ENCODE data around the gene GAL3ST2.
"Not testable (repeated sequence)": the region's sequence is repeated elsewhere in the genome, so short reads cannot be mapped to it uniquely, and the experiment has no call there.

The GAL3ST2 gene

DNA sequence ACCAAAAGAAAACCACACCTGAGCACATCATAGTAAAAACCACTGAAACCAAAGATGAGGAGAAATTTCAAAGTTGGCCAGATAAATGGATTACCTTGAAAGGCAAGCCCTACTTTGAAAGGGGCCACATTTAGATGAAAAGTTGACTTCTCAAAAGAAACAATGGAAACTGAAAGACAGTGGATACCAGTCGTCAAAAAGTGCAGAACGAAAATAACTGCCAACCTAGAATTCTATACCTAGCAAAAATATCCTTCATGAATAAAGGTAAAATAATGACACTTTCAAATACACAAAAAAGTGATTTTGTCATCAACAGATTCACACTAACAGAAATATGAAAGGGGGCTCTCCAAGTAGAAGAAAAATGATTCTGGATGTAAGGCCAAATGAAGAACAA, 50.8 kb downstream of the GAL3ST2 start:
- in situ Hi-C loops (cut with MboI; ENCODE audit: low pct_unique_long_range_greater_than_20kb, low sequenced_read_pairs, unreplicated experiment): no loop called here
- no peak for DNase-seq (ENCODE audit: low spot score)
- TF ChIP-seq, protein P1, sequence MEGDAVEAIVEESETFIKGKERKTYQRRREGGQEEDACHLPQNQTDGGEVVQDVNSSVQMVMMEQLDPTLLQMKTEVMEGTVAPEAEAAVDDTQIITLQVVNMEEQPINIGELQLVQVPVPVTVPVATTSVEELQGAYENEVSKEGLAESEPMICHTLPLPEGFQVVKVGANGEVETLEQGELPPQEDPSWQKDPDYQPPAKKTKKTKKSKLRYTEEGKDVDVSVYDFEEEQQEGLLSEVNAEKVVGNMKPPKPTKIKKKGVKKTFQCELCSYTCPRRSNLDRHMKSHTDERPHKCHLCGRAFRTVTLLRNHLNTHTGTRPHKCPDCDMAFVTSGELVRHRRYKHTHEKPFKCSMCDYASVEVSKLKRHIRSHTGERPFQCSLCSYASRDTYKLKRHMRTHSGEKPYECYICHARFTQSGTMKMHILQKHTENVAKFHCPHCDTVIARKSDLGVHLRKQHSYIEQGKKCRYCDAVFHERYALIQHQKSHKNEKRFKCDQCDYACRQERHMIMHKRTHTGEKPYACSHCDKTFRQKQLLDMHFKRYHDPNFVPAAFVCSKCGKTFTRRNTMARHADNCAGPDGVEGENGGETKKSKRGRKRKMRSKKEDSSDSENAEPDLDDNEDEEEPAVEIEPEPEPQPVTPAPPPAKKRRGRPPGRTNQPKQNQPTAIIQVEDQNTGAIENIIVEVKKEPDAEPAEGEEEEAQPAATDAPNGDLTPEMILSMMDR (IDR thresholded peaks at IDR 0.05; ENCODE audit: extremely low read depth, insufficient read depth, missing control alignments): no peak

DNA sequence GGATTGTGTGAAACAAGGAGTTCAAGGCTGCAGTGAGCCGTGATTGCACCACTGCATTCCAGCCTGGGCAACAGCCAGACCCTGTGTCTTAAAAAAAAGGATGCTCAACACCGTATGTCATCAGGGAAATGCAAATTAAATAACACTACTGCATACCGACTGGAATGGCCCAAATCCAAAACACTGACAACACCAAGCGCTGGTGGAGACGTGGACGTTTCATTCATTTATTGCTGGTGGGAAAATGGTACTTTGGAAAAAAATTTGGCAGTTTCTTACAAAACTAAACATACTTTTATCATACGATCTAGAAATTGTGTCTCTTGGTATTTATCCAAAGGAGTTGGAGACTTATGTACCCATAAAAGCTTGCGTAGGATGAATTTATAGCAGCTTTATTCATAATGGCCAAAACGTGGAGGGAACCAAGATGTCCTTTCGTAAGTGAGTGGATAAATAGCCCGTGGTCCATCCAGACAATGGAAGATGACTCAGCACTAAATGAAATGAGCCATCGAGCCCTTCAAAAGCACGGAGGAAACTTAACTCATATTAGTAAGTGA, 56.6 kb downstream of the GAL3ST2 start:
- DNase-seq (ENCODE audit: low spot score): no peak
- in situ Hi-C loops (cut with MboI; ENCODE audit: low pct_unique_long_range_greater_than_20kb, low sequenced_read_pairs, unreplicated experiment): no loop called here

DNA sequence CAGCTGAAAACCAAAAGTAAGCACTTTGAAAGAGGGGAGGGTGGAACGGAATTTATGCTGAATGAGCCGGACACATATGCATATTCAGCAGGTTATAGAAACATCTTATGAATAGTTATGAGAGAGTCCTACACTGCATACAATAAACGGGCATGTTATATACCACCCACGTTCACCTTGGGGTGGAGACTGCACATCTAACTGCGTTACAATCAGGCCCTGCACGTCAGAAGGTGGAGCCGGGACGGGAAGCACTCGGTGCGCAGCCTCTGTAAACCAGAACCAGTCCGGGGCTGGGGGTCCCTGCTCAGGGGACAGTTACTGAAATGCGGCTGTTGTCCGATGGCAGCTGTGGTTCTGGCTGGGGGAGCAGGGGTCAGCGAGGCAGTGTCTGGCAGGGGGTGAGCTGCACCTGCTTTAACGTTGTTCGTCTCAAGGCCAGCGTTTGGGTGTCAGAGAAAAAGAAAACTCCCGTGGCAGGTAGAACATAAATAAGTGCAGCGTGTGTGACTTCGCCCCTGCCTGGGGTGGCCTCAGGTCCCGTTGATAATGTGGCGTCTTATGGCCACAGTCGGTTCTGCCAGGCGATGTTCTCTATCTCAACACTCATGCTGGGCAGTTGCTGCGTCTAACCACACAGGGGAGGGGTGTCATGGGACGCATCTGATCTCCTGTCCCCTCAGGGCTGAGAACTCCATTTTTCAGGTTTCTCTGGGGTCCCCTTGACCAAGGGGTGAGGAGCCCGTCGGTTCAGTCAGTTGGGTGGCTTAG, 57.3 kb downstream of the GAL3ST2 start:
- in situ Hi-C loops (cut with MboI; ENCODE audit: low pct_unique_long_range_greater_than_20kb, low sequenced_read_pairs, unreplicated experiment); DNase-seq (ENCODE audit: low spot score): not testable (repeated sequence)

More for the DNA sequence above, 56.6 kb downstream of the GAL3ST2 start:
- TF ChIP-seq, protein P1 (IDR thresholded peaks at IDR 0.05; ENCODE audit: extremely low read depth, insufficient read depth, missing control alignments): no peak

DNA sequence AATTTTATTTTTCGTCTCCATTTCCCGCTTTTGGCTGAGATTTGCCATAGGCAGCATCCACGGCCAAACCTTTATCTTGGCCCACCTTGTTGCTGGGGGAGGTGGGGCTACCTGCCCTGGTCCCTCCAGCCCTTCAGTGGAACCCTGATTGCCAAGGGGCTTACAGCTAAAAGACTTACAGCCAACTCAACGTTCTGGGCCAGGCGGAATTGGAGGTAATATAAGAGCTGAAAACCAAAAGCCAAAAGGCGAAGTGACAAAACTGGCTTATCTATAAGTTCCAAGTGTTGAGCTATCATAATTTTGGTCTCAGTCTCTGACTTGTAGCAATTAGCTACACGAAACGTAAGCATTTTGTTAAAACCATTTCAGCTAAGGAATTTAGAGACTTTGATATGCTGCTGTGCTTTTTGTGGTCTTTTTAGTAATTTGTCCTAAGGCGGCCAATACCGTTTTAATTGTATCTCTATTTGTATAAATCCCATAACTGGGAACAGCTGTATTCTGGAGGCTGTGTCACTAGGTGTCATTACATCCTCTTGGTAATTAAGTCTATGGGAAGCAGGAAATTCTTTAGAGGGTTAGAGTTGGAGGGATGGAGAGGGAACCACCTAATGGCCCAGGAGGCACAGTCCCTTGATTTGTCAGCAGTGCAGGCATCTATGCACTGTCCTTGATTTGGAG, 58.0 kb downstream of the GAL3ST2 start:
- no peak for DNase-seq (ENCODE audit: low spot score)
- TF ChIP-seq, protein P1 (IDR thresholded peaks at IDR 0.05; ENCODE audit: extremely low read depth, insufficient read depth, missing control alignments): no peak
- in situ Hi-C loops (cut with MboI; ENCODE audit: low pct_unique_long_range_greater_than_20kb, low sequenced_read_pairs, unreplicated experiment): no loop called here

DNA sequence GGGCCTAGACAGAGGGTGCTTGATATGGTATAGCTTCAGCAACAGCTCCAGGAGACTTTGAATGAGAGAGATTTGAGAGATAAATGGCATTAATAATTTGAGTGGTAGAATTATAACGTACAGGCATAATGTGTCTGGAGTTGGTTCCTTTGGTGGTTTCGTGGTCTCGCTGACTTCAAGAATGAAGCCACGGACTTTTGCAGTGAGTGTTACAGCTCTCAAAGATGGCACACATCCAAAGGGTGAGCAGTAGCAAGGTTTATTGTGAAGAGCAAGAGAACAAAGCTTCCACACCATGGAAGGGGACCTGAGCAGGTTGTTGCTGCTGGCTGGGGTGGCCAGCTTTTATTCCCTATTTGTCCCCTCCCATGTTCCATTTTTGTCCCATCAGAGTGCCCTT, 59.0 kb downstream of the GAL3ST2 start:
- TF ChIP-seq, protein P1 (IDR thresholded peaks at IDR 0.05; ENCODE audit: extremely low read depth, insufficient read depth, missing control alignments): no peak
- in situ Hi-C loops (cut with MboI; ENCODE audit: low pct_unique_long_range_greater_than_20kb, low sequenced_read_pairs, unreplicated experiment): no loop called here
- no peak for DNase-seq (ENCODE audit: low spot score)

DNA sequence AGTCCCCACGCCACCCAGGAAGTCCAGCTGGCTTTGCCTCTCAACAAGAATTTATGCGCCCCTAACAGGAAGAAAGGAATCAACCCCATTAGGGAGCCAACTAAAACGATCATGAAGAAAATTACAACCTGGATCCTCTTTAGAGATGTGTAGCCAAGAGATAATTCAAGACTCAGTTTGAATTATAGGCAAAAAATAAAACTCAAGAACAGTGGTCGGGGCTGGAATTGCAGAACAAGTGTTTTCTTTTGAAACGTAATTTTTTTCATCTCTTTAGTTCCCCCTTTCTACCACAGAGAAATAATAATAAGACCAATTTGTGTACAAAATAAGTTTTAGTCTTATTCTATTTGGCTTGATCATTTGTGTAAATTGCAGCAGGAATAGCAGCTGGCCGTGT, 59.7 kb downstream of the GAL3ST2 start:
- in situ Hi-C loops (cut with MboI; ENCODE audit: low pct_unique_long_range_greater_than_20kb, low sequenced_read_pairs, unreplicated experiment): no loop called here
- TF ChIP-seq, protein P1 (IDR thresholded peaks at IDR 0.05; ENCODE audit: extremely low read depth, insufficient read depth, missing control alignments): no peak
- no peak for DNase-seq (ENCODE audit: low spot score)

All from GM13977 (cell line).